Kasumi-1 (cell line): ENCODE data around the gene MON1B.
A peak's percentile ranks its signal among the peaks of the same experiment; 100 is the strongest.
"Not testable (repeated sequence)": the region's sequence is repeated elsewhere in the genome, so short reads cannot be mapped to it uniquely, and the experiment has no call there.

Experiments used
- DNase-seq, 2 experiments: peaks; one replicate each; lab custom pipeline; 2025; lab: John Stamatoyannopoulos, UW

The MON1B gene

DNA sequence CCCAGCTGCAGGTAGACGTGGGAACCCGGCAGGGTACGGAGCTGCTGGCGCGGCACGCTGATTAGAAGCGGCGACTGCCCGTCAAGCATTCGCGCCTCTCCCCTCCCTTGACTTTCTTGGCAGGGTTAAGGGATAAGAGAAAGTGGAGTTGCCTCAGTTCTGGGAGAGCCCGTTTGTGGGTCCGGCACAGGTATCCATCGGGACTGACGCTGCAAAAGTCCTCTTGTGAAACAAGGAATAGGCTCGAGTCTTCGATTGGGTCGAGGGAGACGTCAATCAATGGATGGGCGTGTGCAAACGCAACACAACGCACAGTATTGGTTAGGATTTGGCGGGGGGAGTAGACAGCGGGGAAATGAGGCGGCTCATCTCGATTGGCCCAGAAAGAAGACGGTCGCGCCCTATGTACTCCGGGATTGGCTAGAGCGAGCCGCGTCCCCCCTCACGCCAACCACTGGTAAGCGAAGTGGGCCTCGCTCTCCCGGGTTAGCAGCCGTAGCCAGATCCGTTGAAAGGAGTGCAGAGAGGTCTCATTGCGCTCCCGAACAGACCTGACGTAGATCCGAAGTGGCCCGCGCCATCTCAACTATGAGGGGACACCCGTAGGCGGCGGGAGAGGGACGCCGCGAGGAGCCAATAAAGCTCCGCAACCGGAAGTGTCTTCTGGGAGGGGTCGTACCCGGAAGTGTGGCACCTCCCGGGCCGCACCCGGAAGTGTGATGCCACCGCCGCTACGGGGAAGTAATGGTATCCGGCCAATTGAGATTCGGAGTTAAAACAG lies at the start of gene MON1B:
MON1B (plus strand) TSS at position 713 of the 781 bp plus-strand sequence. CDS start 296 bp downstream, outside the sequence.
- DNase-seq, result peak; percentile 98 to 99

DNA sequence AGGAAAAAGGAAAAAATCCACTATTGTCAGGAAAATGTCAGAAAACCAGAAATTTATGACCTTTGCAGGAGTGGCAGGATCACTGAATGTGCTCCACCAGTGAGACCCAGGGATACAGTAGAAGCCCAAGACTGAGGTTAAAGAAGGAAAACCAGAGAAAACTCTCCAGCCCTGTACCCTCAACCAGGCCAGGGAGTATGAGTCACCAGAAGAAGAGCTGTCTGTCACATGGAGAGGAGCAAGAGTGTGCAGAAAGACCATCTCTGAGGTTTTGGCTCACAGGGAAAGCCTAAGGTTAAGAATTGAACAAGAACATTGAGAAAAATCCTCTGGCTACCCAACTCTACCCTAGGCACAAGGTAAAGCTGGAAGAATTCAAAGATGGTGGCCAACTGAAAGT lies 47.6 kb upstream of the MON1B start:
- no peak for DNase-seq

DNA sequence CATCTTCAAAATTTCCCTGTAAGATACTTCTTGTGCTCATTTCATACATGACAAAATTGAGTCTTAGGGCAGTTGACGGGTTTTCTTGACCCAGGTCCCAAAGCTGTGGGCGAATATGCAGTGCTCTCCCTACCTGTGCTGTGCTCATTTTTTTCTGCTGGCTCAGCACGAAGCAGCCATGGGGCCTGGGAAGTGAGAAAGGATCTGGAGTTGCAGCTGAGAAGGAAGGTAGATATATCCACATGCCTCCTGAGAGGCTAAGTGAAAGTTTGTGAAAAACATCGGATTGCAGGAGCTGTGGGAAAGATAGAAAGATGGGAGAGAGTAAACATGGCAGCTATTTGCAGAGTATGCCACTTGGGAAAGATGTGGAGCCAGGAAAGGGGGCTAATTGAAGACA lies 42.9 kb upstream of the MON1B start:
- DNase-seq, result no peak

DNA sequence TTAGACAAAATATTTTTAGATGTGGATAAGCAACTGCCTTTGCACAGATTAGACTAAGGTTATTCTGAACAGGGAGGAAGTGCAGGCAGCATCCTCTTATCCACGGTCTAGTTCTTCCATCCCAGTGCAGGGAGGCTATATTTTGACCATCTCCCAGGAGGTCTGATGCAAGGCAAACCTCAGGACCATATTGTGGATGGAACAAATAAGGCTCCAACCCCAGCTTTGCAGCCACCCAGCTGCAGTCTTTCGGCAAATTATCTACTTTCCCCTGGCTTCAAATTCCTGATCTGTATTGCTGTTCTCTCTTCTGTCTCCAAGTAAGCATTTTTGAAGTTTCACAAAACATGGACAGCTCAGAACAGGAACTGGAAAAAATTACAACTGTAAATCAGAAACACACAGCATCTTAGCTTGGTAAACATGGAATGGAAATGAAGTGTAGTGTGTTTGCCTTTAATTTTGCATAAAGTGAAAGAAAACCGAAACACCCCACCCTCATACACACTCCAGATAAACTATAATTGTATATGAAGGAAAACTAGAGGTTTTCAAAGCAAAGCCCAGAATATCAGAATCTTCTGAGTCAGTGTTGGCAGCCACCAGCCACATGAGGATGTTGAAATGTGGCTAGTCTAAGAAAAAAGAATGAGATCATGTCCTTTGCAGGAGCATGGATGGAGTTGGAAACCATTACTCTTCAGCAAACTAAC lies 33.5 kb upstream of the MON1B start:
- no peak for DNase-seq

DNA sequence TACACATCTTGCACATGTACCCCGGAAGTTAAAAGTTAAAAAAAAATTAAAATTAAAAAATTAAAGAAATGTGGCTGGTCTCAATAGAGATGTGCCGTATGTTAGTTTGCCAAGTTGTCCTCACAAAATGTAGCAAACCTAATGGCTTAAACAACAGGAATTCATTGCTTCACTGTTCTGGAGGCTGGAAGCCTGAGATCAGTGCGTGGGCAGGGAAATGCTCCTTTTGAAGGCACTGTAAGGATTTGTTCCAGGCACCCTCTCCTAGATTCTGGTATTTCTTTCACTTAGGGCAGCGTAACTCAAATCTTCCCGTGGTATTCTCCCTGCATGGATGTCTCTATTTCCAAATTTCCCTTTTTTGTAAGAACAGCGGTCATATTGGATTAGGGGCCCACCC lies 32.7 kb upstream of the MON1B start:
- DNase-seq, result no peak

DNA sequence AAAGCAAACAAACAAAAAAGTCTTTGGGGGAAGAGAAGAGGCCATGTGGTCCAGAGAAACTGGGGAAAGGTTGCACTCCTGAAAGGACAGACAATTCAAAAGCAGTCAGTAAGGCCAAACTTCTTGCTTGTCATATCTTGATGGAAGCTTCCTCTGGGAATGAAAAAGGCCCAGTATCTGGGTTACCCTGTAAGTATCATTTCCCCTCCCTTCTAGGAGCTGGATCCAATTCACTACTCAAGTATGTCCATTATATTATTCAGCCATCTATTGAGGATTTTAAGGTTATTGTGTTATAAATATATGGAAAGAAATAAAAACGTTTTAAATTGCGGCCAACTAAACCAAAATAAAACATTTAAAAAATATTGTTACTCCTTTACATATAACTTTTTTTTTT lies 26.0 kb upstream of the MON1B start:
- no peak for DNase-seq

DNA sequence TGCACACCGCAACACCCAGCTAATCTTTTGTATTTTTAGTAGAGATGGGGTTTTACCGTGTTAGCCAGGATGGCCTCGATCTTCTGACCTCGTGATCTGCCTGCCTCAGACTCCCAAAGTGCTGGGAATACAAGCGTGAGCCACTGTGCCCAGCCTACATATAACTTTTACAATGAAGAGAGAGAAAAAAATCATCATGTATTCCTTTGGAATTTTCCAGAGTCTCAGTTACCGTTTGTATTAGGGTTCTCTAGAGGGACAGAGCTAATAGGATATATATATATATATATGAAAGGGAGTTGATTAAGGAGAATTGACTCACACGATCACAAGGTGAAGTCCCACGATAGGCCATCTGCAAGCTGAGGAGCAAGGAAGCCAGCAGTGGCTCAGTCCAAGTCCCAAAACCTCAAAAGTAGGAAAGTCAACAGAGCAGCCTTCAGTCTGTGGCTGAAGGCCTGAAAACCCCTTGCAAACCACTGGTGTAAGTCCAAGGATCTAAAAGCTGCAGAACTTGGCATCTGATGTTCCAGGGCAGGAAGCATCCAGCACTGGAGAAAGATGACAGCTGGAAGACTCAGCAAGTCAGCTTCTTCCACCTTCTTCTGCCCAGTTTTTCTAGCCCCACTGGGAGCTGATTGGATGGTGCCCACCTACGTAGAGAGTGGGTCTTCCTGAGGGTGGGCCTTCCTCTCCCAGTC lies 25.3 kb upstream of the MON1B start:
- not testable (repeated sequence) for DNase-seq

DNA sequence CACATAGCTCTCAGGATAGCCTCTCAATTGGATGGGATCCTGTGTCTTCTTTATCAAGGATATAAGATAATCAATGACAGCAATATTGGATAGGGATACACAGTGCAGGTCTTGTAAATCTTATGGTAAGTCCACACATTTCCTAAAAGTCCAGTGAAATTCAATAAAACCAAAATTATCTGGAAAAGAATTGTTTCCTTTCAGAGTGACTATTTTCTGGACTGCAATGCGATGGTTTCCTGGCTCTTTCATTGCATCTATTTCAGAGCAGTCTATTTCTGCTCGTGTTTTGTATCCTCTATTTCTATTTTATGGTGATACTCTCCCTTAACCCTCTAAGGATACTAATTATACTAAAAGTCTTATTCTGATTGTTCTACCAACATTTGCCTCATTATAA lies 24.3 kb upstream of the MON1B start:
- DNase-seq, result no peak

DNA sequence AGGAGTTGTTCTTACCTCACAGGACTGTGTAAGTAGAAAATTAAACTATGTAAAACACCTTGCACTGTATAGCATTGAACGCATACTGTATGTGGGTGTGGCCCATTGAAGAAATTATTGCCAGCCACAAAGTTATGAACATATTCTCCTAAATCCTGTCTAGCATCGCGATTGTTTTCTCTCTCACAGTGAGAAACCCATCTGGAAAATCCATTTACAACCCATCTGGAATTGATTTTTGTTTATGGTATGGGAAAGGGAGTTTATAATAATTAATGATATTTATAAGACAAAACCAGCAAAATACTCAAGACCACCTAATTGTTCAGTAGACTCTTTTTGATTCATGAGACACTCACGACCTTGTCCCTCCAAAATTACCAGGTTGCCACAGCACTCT lies 22.1 kb upstream of the MON1B start:
- no peak for DNase-seq

DNA sequence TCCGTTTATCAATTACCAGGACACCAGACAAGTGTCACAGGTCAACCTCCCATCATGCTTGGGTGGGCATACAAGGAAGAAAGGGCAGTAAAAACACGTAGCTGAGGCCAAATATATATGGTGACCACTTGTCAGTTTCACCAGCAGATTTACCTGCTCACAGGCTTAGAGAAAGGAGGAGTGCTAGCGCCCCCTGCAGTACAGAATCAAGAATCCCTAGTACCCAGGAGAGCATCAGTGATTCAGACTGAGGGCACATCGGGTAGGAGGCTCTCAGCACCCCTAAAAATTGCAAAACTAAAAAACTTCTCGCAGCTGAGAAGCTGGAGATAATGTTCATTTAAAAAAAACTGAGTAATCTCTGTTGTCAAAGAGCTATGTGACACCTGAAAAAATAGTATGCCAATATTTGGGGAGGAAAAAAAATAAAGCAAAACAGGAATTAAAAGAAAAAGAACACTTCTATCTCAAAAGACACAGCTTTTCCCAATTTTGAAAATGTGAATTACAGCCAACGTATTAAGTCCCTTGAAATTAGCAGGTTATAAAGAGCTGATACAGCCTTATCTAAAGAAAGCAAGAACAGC lies 21.2 kb upstream of the MON1B start:
- peak; percentile 47 to 66 for DNase-seq

DNA sequence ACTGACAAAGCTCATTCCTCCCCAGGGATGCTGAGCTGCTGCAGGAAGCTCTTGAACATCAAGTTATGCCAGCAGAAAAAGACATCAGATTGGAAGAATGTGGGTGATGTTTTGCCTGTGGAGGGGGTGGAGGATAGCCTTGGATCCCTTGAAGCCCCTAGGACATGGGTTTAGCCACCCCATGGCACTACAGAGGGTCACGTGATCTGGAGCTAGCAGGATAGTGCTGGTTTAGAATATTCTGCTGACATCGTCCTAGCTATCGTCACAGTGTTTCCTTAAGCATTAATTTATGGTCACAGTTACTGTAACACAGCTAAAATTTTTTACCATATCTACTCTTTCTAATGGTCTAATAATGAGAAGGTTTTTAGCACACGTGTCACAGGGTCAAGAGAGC lies 20.2 kb upstream of the MON1B start:
- DNase-seq, result no peak

DNA sequence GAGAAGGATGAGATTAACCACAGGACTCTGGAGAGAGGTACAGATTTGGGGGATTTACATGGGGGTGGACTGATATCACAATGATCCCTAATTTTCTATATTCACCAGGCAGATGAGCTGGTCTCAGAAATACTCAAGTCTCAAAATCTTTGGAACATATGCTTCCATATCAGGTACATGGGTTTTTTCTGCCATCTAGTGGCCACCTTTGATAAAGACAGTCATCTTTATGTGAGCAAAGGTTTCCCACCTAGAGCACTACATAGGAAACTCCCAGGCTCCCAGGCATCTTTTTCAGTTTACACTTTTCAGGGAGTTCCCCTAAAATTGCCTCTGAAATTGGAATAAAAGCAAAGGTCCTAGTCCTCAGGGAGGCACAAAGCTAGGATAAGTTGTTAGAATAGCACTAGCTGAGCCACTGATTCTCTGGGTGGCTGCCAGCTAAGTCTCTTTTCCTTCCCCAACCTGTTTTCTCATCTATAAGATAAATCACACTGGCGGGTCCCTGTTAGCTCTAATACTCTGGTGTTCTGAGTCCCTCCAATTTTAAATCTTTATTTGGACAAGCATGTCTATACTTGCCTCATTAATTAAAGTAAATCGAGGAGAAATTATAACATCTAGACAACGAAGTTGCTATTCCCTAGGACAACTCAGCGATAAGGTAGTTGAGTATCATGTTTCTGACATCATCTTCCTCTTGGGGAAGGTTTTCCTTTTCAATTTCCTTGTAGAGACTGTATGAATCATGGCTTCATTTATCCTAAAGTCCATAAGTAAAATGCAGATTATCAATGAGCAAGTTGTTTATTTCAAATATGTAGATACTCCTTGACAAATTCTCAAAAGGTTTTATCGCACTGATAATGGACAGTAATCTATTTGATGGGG lies 19.0 kb upstream of the MON1B start:
- peak; percentile 56 to 75 for DNase-seq

DNA sequence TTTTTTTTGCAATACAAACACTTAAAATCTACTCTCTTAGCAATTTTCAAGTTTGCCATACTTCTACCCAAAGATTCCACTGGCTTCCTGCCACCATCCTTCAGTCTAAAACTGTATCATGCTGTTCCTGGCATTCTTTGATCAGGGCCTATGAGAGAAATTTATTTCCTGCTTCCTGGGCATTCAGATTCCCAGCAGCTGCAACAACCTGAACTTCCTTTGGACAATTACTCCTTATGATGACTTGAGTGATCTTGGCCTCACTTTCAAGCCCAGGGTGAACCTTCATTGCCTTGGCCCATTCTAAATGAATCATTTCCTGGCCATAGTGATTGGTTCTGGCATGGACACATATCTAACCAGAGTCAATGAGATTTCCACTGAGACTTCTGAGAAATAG lies 18.0 kb upstream of the MON1B start:
- DNase-seq, result no peak

DNA sequence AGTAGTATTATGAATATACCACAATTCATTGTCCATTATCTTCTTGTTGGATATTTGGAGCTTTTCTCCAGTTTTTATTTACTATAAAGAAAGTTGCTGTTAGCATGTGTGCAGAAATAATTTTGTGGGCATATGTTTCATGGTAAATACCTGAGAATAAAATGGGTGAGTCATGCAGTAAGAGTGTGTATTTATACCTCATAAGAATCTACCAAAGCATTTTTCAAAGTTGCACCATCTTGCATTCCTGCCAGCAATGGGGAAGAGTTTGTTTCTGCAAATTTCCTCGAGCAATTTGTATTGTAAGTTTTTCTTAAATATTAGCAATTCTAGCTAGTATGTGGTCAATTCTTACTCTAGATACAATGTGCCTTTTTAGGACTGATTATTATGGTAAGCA lies 7.9 kb upstream of the MON1B start:
- no peak for DNase-seq

DNA sequence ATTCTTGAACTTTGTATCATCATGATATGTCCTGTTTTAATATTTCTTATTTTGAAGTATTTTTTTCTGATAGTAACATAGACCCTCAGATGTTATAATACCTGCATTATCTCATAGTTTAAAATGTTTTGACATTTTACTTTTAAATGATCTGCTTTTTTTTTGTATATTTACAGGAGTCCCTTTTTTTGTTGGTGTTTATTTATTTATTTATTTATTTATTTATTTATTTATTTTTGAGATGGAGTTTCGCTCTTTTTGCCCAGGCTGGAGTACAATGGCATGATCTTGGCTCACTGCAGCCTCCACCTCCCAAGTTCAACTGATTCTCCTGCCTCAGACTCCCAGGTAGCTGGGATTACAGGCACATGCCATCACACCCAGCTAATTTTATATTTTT lies 4.7 kb upstream of the MON1B start:
- not testable (repeated sequence) for DNase-seq

DNA sequence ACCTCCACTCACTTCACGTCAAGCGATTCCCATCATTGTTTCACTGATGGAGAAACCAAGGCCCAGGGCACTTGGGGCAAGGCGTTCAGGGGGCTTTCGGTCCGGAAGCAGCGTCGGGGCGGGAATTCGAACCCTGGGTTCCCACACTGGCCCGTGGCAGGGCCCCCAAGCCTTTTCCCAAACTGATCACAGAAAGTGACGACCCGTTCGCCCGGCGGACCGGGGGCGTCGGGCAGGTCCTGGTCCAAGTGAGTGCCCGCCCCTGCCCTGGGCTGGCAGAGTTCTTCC lies 856 bp upstream of the MON1B start:
- DNase-seq, result no peak

DNA sequence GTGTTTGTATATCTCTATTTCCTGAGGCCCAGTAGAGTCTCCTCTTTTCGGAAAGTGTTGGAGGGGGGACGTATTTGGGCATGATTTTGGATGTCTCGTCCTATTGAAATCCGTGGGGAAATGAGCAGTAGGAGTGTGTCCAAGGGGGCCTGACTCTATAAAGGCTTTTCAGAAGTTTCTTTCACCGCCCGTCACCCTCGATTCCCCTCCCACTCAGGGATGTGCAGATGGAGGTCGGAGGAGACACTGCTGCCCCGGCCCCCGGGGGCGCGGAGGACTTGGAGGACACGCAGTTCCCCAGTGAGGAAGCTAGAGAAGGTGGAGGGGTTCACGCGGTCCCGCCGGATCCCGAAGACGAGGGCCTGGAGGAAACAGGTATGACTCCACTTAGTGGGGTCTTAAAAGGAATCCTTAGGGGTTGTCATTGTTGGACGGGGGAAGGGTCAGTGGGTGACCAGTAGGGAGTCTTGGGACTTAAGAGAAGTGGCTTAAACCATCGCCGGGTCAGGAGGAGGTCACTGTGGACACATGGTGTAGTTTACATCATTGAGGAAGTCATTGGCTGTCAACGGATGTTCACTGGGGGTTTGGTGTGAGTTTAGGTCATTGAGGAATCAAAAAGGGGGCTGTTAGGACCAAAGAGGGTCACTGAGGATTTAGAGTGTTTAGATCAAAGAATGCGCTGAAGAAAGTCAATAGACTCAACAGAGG lies 424 bp downstream of the MON1B start:
- DNase-seq, result no peak

DNA sequence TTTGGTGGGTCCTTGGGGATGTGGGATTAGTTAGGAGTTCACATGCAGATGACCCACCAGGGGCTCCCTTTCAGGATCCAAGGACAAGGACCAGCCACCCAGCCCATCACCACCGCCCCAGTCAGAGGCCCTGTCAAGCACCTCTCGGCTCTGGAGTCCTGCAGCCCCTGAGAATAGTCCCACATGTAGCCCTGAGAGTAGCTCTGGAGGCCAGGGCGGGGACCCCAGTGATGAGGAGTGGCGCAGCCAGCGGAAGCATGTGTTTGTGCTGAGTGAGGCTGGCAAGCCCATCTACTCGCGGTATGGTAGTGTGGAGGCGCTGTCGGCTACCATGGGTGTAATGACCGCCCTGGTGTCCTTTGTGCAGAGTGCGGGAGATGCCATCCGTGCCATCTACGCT lies 2.4 kb downstream of the MON1B start:
- DNase-seq, result no peak

DNA sequence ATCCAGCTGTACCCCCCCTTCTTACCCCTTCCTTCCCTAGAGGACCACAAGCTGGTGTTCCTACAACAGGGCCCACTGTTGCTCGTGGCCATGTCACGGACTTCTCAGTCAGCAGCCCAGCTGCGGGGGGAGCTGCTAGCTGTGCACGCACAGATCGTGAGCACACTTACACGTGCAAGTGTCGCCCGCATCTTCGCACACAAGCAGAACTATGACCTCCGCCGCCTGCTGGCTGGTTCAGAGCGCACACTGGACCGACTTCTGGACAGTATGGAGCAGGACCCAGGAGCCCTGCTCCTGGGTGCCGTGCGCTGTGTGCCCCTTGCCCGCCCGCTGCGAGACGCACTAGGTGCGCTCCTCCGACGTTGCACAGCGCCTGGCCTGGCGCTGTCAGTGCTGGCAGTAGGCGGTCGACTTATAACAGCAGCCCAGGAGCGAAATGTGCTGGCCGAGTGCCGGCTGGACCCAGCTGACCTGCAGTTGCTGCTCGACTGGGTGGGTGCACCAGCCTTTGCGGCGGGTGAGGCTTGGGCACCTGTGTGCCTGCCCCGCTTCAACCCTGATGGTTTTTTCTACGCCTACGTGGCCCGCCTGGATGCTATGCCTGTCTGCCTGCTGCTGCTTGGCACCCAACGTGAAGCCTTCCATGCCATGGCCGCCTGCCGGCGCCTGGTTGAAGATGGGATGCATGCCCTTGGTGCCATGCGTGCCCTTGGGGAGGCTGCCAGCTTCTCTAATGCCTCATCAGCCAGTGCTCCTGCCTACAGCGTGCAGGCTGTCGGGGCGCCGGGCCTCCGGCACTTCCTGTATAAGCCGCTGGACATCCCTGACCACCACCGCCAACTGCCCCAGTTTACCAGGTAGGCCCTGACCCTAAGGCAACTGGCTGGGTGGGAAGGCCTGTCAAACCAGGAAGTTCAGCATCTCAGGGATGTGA lies 3.6 kb downstream of the MON1B start:
- DNase-seq, result no peak

DNA sequence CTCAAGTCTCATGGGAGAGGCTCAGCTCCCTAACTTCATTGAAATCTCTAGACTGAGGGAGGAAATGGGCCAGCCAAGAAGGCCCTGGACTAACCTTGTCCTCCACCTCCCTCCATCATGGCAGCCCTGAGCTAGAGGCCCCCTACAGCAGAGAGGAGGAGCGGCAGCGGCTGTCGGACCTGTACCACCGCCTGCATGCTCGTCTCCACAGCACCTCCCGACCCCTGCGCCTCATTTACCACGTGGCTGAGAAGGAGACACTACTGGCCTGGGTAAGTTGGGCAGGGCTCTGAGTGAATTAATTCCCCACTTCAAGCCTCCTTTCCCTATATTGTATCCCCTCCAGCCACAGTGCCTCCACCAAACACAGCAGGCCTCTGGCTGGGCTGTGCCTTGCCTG lies 4.4 kb downstream of the MON1B start:
- DNase-seq, result no peak
